Right cardiac atrium (tissue), 5 donors: ENCODE measurements around the gene NUDT14. TPM values are rescaled to one million over a fixed set of nuclear protein-coding genes. Genes with fewer than 3 reads are reported as not detected.

Experiments used
- ATAC-seq, 2 donors: fragments of 200-7000 bp; cut with Tn5 transposase; one replicate each; pipeline versions ENCODE4 v1.8.0 to v1.9.1; 2020; ENCODE audit warnings: moderate library complexity in 2 of 2, mild to moderate bottlenecking in 1 of 2
- DNase-seq, 3 donors: peaks; one replicate each; pipeline ENCODE4 v3.0.0-alpha.2; 2020
- H3K27ac ChIP-seq: one replicate; pipeline ENCODE4 v1.5.1; 2013; ENCODE audit warnings: mild to moderate bottlenecking, low read length, control low read depth, moderate library complexity
- H3K27me3 ChIP-seq: one replicate; pipeline ENCODE4 v1.6.1; 2013; ENCODE audit not compliant: control insufficient read depth, insufficient read depth
- H3K4me1 ChIP-seq: one replicate; pipeline ENCODE4 v1.6.1; 2013; ENCODE audit warnings: low read length; ENCODE audit not compliant: control insufficient read depth, insufficient read depth
- H3K4me3 ChIP-seq: one replicate; pipeline ENCODE4 v1.5.1; 2013; ENCODE audit warnings: low read length, control low read depth
- H3K9me3 ChIP-seq: one replicate; pipeline ENCODE4 v1.6.1; 2013; ENCODE audit warnings: low read length; ENCODE audit not compliant: control insufficient read depth
- WGBS: extraction: QIAGEN DNeasy Blood & Tissue Kit; methylation state at CpG from one replicate; pipeline ENCODE4 v1.1.7; 2013; 5-methylcytosine and 5-hydroxymethylcytosine counted together
- intact Hi-C, 4 donors: fragments of 100-400 bp; cut with DNase I; formaldehyde crosslinking; loops; one replicate each; pipeline versions ENCODE4 v1.11.0 to v1.14.0; 2022 to 2023
- polyA plus RNA-seq: library from polyadenylated mRNA; stranded (reverse); fragments of 200-250 nt; gene quantifications from one replicate; pipeline ENCODE4 v1.2.3, GENCODE V29; 2013
- total RNA-seq, 4 donors: library from RNA; stranded (reverse); fragmentation: NEBNext Ultra II Directional; extraction: Animal tissue kit (Norgen Biotek cat#: 25700); gene quantifications; one replicate each; pipeline ENCODE4 v1.2.1, GENCODE V29; 2021
- donor health status: healthy with polysubstance abuse.
- donor health status: DM: no; HTN: yes; CAD: no.
- donor health status: DM: no; HTN: no; CAD: no.
- donor health status: DM: no; HTN: yes; CAD: no; lungs with severe emphysema.
- donor health status: DM: yes; HTN: yes; CAD: no.

NUDT14 gene
- total and polyA plus RNA-seq, 5 donors: 23.9 to 35.5 (median 31.4) TPM

- H3K4me1 ChIP-seq: peaks cover 2% of the 10 kb centered on the region
- ATAC-seq (no peak), DNase-seq (peak in 1 of 3 donors; percentile 21)
- H3K27ac ChIP-seq: no peak overlapping the region
- no peaks in the 10 kb centered on the region for H3K27me3 ChIP-seq
- H3K9me3 ChIP-seq: no peaks in the 10 kb centered on the region
- intact Hi-C loops: no loop called here
- no peak overlapping the region for H3K4me3 ChIP-seq
- 88% methylated on average over 9 of the region's 9 CpGs for WGBS
Measured at GRCh38 chr14:105211758-105212089, 30.6 kb upstream of the NUDT14 start.

GRCh38 chr14:105211086-105211757 is 30.1 kb upstream of the NUDT14 start:
- DNase-seq (peak in 1 of 3 donors; percentile 51), ATAC-seq (no peak)
- WGBS: 93% methylated on average over 23 of the region's 23 CpGs
- Histone ChIP-seq H3K4me3 (no peak overlapping the region), H3K9me3 (no peaks in the 10 kb centered on the region), H3K4me1 (peaks cover 2% of the 10 kb centered on the region), H3K27me3 (no peaks in the 10 kb centered on the region), H3K27ac (no peak overlapping the region)
- intact Hi-C loops: no loop called here

DNA sequence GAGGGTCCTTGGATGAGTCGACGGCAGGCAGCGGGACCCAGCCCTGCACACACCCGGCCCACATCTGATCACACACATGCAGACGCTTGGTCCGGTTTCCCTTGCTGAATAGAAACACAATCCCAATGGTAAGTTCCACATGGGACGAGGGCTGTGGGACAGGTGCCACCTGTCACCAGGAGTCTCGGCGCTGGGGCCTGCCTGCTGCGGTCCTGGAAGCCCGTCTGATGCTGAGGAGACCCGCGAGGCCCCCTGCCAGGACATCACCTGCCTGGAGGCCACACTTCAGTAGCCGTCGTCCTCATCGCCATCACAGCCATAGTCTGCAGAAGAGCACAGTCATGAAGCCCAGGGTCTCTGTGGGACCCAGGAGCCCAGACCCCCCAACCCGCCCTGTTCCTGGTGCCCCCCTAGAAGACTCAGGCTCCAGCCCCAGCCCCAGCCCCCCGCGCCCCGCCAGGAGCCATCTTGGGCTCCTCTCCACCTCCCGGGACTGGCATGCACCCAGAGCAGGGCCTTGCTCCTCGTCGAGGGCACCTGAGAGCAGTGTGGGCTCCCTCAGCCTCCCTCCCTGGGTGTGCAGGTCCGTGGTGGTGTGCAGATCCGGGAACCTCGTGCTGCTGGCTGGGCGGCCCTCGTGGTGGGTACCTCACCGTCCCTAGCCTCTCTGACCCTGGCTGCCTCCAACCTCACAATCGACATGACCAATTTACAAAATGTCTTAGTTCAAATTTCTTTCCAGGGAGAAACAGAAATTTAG is 29.3 kb upstream of the NUDT14 start:
- Histone ChIP-seq H3K9me3 (no peaks in the 10 kb centered on the region), H3K4me3 (no peak overlapping the region), H3K27ac (no peak overlapping the region), H3K27me3 (no peaks in the 10 kb centered on the region), H3K4me1 (peaks cover 2% of the 10 kb centered on the region)
- intact Hi-C loops: no loop called here
- ATAC-seq: no peak
- WGBS: 93% methylated on average over 30 of the region's 30 CpGs
- peak in 2 of 3 donors; percentile 32 to 44 for DNase-seq

- H3K4me3 ChIP-seq: no peak overlapping the region
- 94% methylated on average over 16 of the region's 16 CpGs for WGBS
- H3K9me3 ChIP-seq: no peaks in the 10 kb centered on the region
- intact Hi-C loops: loop anchor here in 3 of 4 donors (5.0 to 10.0 kb wide), 6 partner anchors 73 to 325 kb away; partner anchors contain the start of gene CRIP1 (in 1 of the 3)
- H3K27ac ChIP-seq: no peak overlapping the region
- ATAC-seq (no peak), DNase-seq (peak in 1 of 3 donors; percentile 56)
- H3K4me1 ChIP-seq: peaks cover 4% of the 10 kb centered on the region
- no peaks in the 10 kb centered on the region for H3K27me3 ChIP-seq
Measured at GRCh38 chr14:105209646-105210045, 28.5 kb upstream of the NUDT14 start.

GRCh38 chr14:105209091-105209490 is 28.0 kb upstream of the NUDT14 start:
- ATAC-seq: no peak
- peaks cover 7% of the 10 kb centered on the region for H3K4me1 ChIP-seq
- intact Hi-C loops: loop anchor here in 3 of 4 donors (5.0 to 10.0 kb wide), 6 partner anchors 73 to 326 kb away; partner anchors contain the start of gene CRIP1 (in 1 of the 3)

GRCh38 chr14:105208738-105209075 is 27.6 kb upstream of the NUDT14 start:
- ATAC-seq: no peak
- intact Hi-C loops: loop anchor here in 3 of 4 donors (5.0 to 10.0 kb wide), 6 partner anchors 74 to 326 kb away; partner anchors contain the start of gene CRIP1 (in 1 of the 3)

More at GRCh38 chr14:105209091-105209490, 28.0 kb upstream of the NUDT14 start:
- Histone ChIP-seq H3K27me3 (no peaks in the 10 kb centered on the region), H3K9me3 (no peaks in the 10 kb centered on the region), H3K4me3 (no peak overlapping the region), H3K27ac (no peak overlapping the region)
- WGBS: 91% methylated on average over 8 of the region's 8 CpGs
- DNase-seq: peak in 1 of 3 donors; percentile 46

GRCh38 chr14:105207996-105208737 is 27.1 kb upstream of the NUDT14 start:
- H3K27me3 ChIP-seq: no peaks in the 10 kb centered on the region
- no peaks in the 10 kb centered on the region for H3K9me3 ChIP-seq
- peaks cover 7% of the 10 kb centered on the region for H3K4me1 ChIP-seq
- intact Hi-C loops: loop anchor here in 3 of 4 donors (5.0 to 10.0 kb wide), 6 partner anchors 74 to 327 kb away; partner anchors contain the start of gene CRIP1 (in 1 of the 3)
- ATAC-seq (no peak), DNase-seq (peak in 2 of 3 donors; percentile 45 to 46)
- WGBS: 87% methylated on average over 25 of the region's 25 CpGs
- H3K4me3 ChIP-seq: no peak overlapping the region
- H3K27ac ChIP-seq: no peak overlapping the region

More at GRCh38 chr14:105208738-105209075, 27.6 kb upstream of the NUDT14 start:
- WGBS: 90% methylated on average over 12 of the region's 12 CpGs
- no peak for DNase-seq
- Histone ChIP-seq H3K9me3 (no peaks in the 10 kb centered on the region), H3K4me3 (no peak overlapping the region), H3K4me1 (peaks cover 7% of the 10 kb centered on the region), H3K27me3 (no peaks in the 10 kb centered on the region), H3K27ac (no peak overlapping the region)

GRCh38 chr14:105207460-105207901 is 26.4 kb upstream of the NUDT14 start:
- Histone ChIP-seq H3K27me3 (no peaks in the 10 kb centered on the region), H3K27ac (no peak overlapping the region), H3K4me3 (no peak overlapping the region), H3K9me3 (no peaks in the 10 kb centered on the region), H3K4me1 (peaks cover 7% of the 10 kb centered on the region)
- peak; percentile 12 to 15 for ATAC-seq
- WGBS: 56% methylated on average over 13 of the region's 13 CpGs
- peak in 2 of 3 donors; percentile 70 to 78 for DNase-seq
- intact Hi-C loops: loop anchor here in 3 of 4 donors (5.0 to 10.0 kb wide), 6 partner anchors 75 to 327 kb away; partner anchors contain the start of gene CRIP1 (in 1 of the 3)

DNA sequence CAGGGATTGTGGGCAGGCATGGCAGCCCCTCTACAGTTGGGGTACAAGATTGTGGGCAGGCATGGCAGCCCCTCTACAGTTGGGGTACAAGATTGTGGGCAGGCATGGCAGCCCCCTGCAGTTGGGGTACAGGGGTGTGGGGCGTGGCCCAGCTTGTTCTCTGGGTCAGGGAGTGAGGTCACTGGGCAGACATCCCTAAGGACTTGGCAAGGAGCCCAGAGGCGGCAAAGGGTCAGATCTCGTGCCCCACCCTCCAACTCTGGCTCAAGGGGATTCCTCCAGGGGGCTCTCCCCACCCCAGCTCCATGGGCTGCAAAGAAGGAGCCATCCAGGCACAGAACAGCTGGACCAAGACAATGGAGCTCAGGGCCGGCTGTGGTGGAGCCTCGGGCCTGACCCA is 25.8 kb upstream of the NUDT14 start:
- Histone ChIP-seq H3K4me1 (peaks cover 7% of the 10 kb centered on the region), H3K9me3 (no peaks in the 10 kb centered on the region), H3K27ac (no peak overlapping the region), H3K4me3 (no peak overlapping the region), H3K27me3 (no peaks in the 10 kb centered on the region)
- ATAC-seq: no peak
- intact Hi-C loops: loop anchor here in 3 of 4 donors (5.0 to 10.0 kb wide), 6 partner anchors 75 to 328 kb away; partner anchors contain the start of gene CRIP1 (in 1 of the 3)
- WGBS: 35% methylated on average over 5 of the region's 5 CpGs
- DNase-seq: peak in 2 of 3 donors; percentile 57 to 73

DNA sequence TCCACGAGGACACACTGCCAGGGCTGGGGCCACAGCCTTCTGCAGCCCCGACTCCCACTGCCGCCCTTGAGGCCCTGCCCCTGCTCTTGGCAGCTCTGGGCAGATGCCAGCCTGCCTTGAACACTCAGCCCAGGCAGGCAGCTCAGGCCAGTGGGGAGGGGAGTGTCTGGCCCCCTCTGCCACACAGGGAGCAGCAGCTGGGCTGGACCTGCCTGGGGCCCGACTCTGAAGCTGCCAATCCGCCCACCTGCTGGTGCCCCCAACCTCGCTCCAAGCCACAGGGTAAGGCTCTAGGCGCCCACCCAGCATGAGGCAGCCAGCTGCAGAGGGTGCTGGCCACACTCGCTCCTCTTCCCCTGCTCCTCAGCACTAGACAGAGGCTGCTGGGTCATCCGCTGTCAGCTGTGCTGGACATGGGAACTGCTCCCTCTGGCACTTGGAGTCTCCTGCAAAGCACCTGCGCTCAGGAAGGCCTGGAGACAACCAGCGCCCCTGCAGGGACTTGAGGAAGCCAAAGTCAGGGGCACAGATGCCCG is 24.6 kb upstream of the NUDT14 start:
- ATAC-seq (peak; percentile 7 to 12), DNase-seq (peak in 2 of 3 donors; percentile 78 to 81)

More for the DNA sequence above, 24.6 kb upstream of the NUDT14 start:
- WGBS: 38% methylated on average over 12 of the region's 12 CpGs
- intact Hi-C loops: loop anchor here in 3 of 4 donors (5.0 to 10.0 kb wide), 6 partner anchors 77 to 329 kb away; partner anchors contain the start of gene CRIP1 (in 1 of the 3)
- no peak overlapping the region for H3K4me3 ChIP-seq
- H3K4me1 ChIP-seq: peaks cover 7% of the 10 kb centered on the region
- peak overlapping the region; percentile 7 for H3K27ac ChIP-seq
- no peaks in the 10 kb centered on the region for H3K27me3 ChIP-seq
- no peaks in the 10 kb centered on the region for H3K9me3 ChIP-seq
